Stomach (tissue), 9 donors: ENCODE data around the gene USP43. TPM values are rescaled to one million over a fixed set of nuclear protein-coding genes. Genes with fewer than 3 reads are reported as not detected.
"Not testable (repeated sequence)": the region's sequence is repeated elsewhere in the genome, so short reads cannot be mapped to it uniquely, and the experiment has no call there.

Experiments used
- DNase-seq, 2 donors: peaks; one replicate each; pipeline versions ENCODE4 v3.0.0 to v3.0.0-alpha.2; 2013 to 2019
- H3K27ac ChIP-seq, 5 donors: fragments of 200-600 bp in 4 of 5; sonication (generic) in 4 of 5; one replicate each; pipeline ENCODE4 v1.5.1; 2013 to 2019; ENCODE audit warnings: mild to moderate bottlenecking in 1 of 5, moderate library complexity in 1 of 5
- H3K27me3 ChIP-seq, 3 donors: fragments of 200-600 bp; sonication (generic); one replicate each; pipeline ENCODE4 v1.5.1; 2017 to 2019; ENCODE audit warnings: mixed run types in 1 of 3
- H3K36me3 ChIP-seq, 4 donors: fragments of 200-600 bp; sonication (generic); 1 replicate in 3 of 4; 2 replicates in 1 of 4; pipeline ENCODE4 v1.5.1; 2016 to 2019
- H3K4me1 ChIP-seq, 4 donors: fragments of 200-600 bp; sonication (generic); one replicate each; pipeline ENCODE4 v1.5.1; 2016 to 2019
- H3K4me3 ChIP-seq, 4 donors: fragments of 200-600 bp; sonication (generic) in 3 of 4; one replicate each; pipeline ENCODE4 v1.5.1; 2016 to 2019; ENCODE audit warnings: mild to moderate bottlenecking in 1 of 4
- H3K9me3 ChIP-seq, 4 donors: fragments of 200-600 bp; sonication (generic); one replicate each; pipeline ENCODE4 v1.5.1; 2016 to 2019
- EP300 ChIP-seq: sonication (generic); formaldehyde crosslinking; IDR thresholded peaks from one replicate; pipeline ENCODE4 v1.6.1; 2017; ENCODE audit warnings: antibody characterized with exemption
- POLR2A ChIP-seq, 4 donors: fragments of 450-650 bp; IDR thresholded peaks; one replicate each; pipeline ENCODE4 v1.6.1; 2016; ENCODE audit warnings: antibody characterized with exemption in 4 of 4, control low read depth in 2 of 4, mild to moderate bottlenecking in 1 of 4, moderate library complexity in 1 of 4
- POLR2AphosphoS5 ChIP-seq, 3 donors: sonication (generic); formaldehyde crosslinking; IDR thresholded peaks; one replicate each; pipeline ENCODE4 v1.6.1; 2016; ENCODE audit warnings: antibody characterized with exemption in 3 of 3
- WGBS, 5 donors: extraction: QIAGEN DNeasy Blood & Tissue Kit in 3 of 5; methylation state at CpG; one replicate each; pipeline versions ENCODE4 v1.1.5 to v1.1.7; 2013 to 2018; 5-methylcytosine and 5-hydroxymethylcytosine counted together
- intact Hi-C: fragments of 100-400 bp; cut with DNase I; formaldehyde crosslinking; loops from one replicate; pipeline ENCODE4 v1.15.1; 2023; ENCODE audit warnings: low total_unique reads
- polyA plus RNA-seq, 3 donors: library from polyadenylated mRNA; stranded (reverse); fragments of 200-250 nt; gene quantifications; one replicate each; pipeline ENCODE4 v1.2.3, GENCODE V29; 2013
- total RNA-seq, 5 donors: library from RNA; depleted of rRNA; stranded (reverse); fragments of >200 nt; gene quantifications; one replicate each; pipeline versions ENCODE4 v1.1.0 to v1.2.3, GENCODE V29; 2014 to 2016
- TF ChIP-seq, protein P1 (sequence below), 7 experiments: fragments of 450-650 bp in 4 of 7; fragments of 200-600 bp in 3 of 7; sonication (generic) in 3 of 7; IDR thresholded peaks; one replicate each; pipeline ENCODE4 v1.5.1; 2016 to 2019; ENCODE audit warnings: antibody characterized with exemption in 7 of 7, control low read depth in 2 of 7, mild to moderate bottlenecking in 1 of 7
- donor health status: healthy with polysubstance abuse.
- donor health status: Bipolar disorder and iron deficiency.
- donor health status: healthy.

The USP43 gene
- total and polyA plus RNA-seq, 8 donors, result 1.3 to 55.4 (median 3.2) TPM

DNA sequence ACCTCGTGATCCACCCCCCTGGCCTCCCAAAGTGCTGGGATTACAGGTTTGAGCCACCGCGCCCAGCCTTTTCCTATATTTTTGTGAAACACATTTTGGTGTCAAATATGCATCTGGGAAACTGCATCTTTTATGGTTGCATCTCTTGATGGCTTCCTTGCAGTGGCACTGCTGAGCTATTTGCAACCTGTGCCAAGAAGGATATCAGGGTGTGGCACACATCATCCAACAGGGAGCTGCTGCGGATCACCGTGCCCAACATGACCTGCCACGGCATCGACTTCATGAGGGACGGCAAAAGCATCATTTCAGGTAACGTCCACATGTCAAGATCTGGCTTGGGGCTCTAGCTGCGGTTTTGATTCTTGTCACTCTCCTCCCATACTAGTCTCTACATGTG is 16.8 kb upstream of the USP43 start:
- intact Hi-C loops, result no loop called here
- TF ChIP-seq POLR2A (IDR thresholded peaks at IDR 0.05) (no peak), EP300 (no peak), POLR2AphosphoS5 (IDR thresholded peaks at IDR 0.05) (no peak)
- TF ChIP-seq, protein P1, sequence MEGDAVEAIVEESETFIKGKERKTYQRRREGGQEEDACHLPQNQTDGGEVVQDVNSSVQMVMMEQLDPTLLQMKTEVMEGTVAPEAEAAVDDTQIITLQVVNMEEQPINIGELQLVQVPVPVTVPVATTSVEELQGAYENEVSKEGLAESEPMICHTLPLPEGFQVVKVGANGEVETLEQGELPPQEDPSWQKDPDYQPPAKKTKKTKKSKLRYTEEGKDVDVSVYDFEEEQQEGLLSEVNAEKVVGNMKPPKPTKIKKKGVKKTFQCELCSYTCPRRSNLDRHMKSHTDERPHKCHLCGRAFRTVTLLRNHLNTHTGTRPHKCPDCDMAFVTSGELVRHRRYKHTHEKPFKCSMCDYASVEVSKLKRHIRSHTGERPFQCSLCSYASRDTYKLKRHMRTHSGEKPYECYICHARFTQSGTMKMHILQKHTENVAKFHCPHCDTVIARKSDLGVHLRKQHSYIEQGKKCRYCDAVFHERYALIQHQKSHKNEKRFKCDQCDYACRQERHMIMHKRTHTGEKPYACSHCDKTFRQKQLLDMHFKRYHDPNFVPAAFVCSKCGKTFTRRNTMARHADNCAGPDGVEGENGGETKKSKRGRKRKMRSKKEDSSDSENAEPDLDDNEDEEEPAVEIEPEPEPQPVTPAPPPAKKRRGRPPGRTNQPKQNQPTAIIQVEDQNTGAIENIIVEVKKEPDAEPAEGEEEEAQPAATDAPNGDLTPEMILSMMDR (IDR thresholded peaks at IDR 0.05), result no peak
- no peaks in the 10 kb centered on the region for H3K36me3 ChIP-seq
- DNase-seq, result no peak
- 70 to 80% (median 72%) methylated on average over 5 to 10 of the region's 10 CpGs for WGBS, 5 donors
- H3K9me3 ChIP-seq, result peaks cover 0 to 20% (median 10%) of the 10 kb centered on the region in 4 donors
- no peak overlapping the region for H3K27ac ChIP-seq
- peaks cover 0 to 10% (median 0%) of the 10 kb centered on the region in 3 donors for H3K27me3 ChIP-seq
- no peaks in the 10 kb centered on the region for H3K4me1 ChIP-seq
- no peak overlapping the region for H3K4me3 ChIP-seq

DNA sequence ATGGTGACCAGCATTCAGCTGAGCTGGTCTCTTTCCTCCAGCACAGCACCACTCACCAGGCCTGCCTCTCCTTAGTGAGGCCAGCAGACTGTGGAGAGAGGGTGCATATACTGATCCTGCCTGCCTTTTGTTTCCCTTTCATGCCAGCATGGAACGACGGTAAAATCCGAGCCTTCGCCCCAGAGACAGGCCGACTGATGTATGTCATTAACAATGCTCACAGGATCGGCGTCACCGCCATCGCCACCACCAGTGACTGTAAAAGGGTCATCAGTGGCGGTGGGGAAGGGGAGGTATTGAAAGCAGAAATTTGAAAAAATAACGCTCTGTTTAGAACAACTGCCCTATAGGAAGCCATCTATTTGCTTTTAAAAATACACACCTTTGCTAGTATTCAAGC is 12.6 kb upstream of the USP43 start:
- intact Hi-C loops, result no loop called here

DNA sequence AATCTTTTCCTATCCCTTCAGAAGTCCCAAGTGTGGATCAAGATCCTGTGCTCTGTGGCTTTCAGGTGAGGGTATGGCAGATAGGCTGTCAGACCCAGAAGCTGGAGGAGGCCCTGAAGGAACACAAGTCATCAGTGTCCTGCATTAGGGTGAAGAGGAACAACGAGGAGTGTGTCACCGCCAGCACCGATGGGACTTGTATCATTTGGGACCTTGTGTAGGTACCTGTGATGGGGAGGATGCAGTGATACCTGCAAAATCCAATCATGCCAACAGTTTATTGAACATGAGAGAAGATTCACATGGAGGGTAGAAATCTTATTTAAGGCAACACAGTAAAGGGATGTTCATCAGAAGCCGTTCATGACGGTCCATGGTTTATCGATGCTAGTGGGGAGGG is 10.0 kb upstream of the USP43 start:
- 85 to 93% (median 93%) methylated on average over 6 of the region's 6 CpGs for WGBS, 5 donors
- intact Hi-C loops, result no loop called here

More for the DNA sequence above, 12.6 kb upstream of the USP43 start:
- H3K4me1 ChIP-seq, result no peaks in the 10 kb centered on the region
- TF ChIP-seq, protein P1 (IDR thresholded peaks at IDR 0.05), result no peak
- TF ChIP-seq POLR2AphosphoS5 (IDR thresholded peaks at IDR 0.05) (no peak), POLR2A (IDR thresholded peaks at IDR 0.05) (no peak), EP300 (no peak)
- WGBS, 5 donors, result 93 to 96% (median 95%) methylated on average over 11 of the region's 11 CpGs
- no peak overlapping the region for H3K4me3 ChIP-seq
- H3K36me3 ChIP-seq, result no peaks in the 10 kb centered on the region
- H3K27ac ChIP-seq, result no peak overlapping the region
- DNase-seq, result no peak
- no peaks in the 10 kb centered on the region for H3K9me3 ChIP-seq
- H3K27me3 ChIP-seq, result peaks cover 0 to 22% (median 0%) of the 10 kb centered on the region in 3 donors

DNA sequence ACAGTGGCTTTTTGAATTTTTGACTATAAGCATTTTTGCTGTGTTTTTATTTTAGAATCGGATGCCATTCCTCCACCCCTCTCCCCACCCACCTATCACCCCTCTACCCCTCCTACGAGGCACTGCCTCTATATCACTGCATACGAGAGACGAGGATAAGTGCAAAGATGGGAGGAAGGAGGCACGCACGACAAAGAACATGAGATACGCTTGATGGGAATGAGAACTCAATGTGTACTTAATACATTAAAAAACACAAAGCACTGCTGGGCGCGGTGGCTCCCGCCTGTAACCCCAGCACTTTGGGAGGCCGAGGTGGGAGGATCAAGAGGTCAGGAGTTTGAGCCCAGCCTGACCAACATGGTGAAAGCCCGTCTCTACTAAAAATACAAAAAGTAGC is 8.8 kb upstream of the USP43 start:
- Histone ChIP-seq H3K4me3 (no peak overlapping the region), H3K27me3 (peaks cover 0 to 24% (median 0%) of the 10 kb centered on the region in 3 donors), H3K9me3 (peaks cover 0 to 5% (median 2%) of the 10 kb centered on the region in 4 donors), H3K4me1 (no peaks in the 10 kb centered on the region), H3K27ac (no peak overlapping the region), H3K36me3 (no peaks in the 10 kb centered on the region)
- TF ChIP-seq, protein P1 (IDR thresholded peaks at IDR 0.05), result no peak
- TF ChIP-seq POLR2A (IDR thresholded peaks at IDR 0.05) (no peak), POLR2AphosphoS5 (IDR thresholded peaks at IDR 0.05) (no peak), EP300 (no peak)
- no peak for DNase-seq
- 84 to 85% (median 84%) methylated on average over 12 of the region's 12 CpGs for WGBS, 5 donors
- intact Hi-C loops, result no loop called here

More for the DNA sequence above, 10.0 kb upstream of the USP43 start:
- no peak for DNase-seq
- Histone ChIP-seq H3K4me3 (no peak overlapping the region), H3K36me3 (no peaks in the 10 kb centered on the region), H3K9me3 (peaks cover 0 to 3% (median under 1%) of the 10 kb centered on the region in 4 donors), H3K27me3 (peaks cover 0 to 28% (median 0%) of the 10 kb centered on the region in 3 donors), H3K27ac (no peak overlapping the region), H3K4me1 (no peaks in the 10 kb centered on the region)
- TF ChIP-seq EP300, result no peak

DNA sequence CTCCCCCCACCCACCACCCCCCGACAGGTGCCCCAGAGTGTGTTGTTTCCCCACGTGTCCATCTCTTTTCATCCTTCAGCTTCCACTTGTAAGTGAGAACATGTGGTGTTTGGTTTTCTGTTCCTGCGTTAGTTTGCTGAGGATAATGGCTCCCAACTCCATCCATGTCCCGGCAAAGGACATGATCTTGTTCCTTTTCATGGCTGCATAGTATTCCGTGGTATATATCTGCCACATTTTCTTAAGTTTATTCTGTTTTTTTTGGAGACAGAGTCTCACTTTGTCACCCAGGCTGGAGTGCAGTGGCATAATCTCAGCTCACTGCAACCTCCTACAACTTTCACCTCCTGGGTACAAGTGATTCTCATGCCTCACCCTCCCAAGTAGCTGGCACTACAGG is 4.9 kb upstream of the USP43 start:
- H3K27ac ChIP-seq, H3K36me3 ChIP-seq, DNase-seq, H3K9me3 ChIP-seq, H3K4me3 ChIP-seq, intact Hi-C loops: not testable (repeated sequence)
- WGBS, 5 donors, result 87 to 95% (median 94%) methylated on average over 4 to 5 of the region's 5 CpGs
- H3K4me1 ChIP-seq, result peaks cover 7 to 14% (median 10%) of the 10 kb centered on the region in 4 donors
- peaks cover 0 to 42% (median 9%) of the 10 kb centered on the region in 3 donors for H3K27me3 ChIP-seq
